Measurements from ENCODE around the gene CEP104.

DNA sequence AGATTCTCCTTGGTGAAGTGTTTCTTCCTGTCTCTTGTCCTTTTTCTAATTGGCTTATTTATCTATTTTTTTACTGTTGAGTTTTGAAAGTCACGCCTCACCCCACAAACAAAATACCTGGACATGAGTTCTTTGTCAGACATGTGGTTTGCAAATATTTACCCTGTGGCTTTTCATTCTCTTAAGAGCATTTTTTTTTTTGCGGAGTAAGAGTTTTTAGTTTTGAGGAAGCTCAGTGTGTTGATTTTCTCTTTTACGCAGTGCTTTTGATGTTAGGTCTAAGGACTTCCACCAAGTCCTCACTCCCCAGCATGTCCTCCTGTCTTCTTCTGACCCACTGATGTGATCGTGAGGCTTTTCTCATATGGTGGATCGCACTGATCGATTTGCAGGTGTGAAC lies 7.9 kb upstream of the CEP104 start:
- TF ChIP-seq GABPA (IDR thresholded peaks at IDR 0.05; ENCODE audit: low read depth) (no peak), JUND (IDR thresholded peaks at IDR 0.05; ENCODE audit: low read depth, low read length) (no peak), SREBF2 (IDR thresholded peaks at IDR 0.05; ENCODE audit: low read length) (no peak), CREM (IDR thresholded peaks at IDR 0.05; ENCODE audit: low read depth) (no peak), EZH2 (IDR thresholded peaks at IDR 0.05; ENCODE audit: borderline replicate concordance, control insufficient read depth, low read depth, low read length) (no peak), POU2F2 (IDR thresholded peaks at IDR 0.05; ENCODE audit: borderline replicate concordance, low read depth, low read length) (no peak), POLR2A (IDR thresholded peaks at IDR 0.05; ENCODE audit: low read depth, low read length) (no peak), TAF1 (IDR thresholded peaks at IDR 0.05; ENCODE audit: borderline replicate concordance, low read depth, low read length) (no peak)
- TF ChIP-seq, protein P1, sequence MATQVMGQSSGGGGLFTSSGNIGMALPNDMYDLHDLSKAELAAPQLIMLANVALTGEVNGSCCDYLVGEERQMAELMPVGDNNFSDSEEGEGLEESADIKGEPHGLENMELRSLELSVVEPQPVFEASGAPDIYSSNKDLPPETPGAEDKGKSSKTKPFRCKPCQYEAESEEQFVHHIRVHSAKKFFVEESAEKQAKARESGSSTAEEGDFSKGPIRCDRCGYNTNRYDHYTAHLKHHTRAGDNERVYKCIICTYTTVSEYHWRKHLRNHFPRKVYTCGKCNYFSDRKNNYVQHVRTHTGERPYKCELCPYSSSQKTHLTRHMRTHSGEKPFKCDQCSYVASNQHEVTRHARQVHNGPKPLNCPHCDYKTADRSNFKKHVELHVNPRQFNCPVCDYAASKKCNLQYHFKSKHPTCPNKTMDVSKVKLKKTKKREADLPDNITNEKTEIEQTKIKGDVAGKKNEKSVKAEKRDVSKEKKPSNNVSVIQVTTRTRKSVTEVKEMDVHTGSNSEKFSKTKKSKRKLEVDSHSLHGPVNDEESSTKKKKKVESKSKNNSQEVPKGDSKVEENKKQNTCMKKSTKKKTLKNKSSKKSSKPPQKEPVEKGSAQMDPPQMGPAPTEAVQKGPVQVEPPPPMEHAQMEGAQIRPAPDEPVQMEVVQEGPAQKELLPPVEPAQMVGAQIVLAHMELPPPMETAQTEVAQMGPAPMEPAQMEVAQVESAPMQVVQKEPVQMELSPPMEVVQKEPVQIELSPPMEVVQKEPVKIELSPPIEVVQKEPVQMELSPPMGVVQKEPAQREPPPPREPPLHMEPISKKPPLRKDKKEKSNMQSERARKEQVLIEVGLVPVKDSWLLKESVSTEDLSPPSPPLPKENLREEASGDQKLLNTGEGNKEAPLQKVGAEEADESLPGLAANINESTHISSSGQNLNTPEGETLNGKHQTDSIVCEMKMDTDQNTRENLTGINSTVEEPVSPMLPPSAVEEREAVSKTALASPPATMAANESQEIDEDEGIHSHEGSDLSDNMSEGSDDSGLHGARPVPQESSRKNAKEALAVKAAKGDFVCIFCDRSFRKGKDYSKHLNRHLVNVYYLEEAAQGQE (IDR thresholded peaks at IDR 0.05; ENCODE audit: low read depth, low read length): no peak
- TF ChIP-seq, protein P2, sequence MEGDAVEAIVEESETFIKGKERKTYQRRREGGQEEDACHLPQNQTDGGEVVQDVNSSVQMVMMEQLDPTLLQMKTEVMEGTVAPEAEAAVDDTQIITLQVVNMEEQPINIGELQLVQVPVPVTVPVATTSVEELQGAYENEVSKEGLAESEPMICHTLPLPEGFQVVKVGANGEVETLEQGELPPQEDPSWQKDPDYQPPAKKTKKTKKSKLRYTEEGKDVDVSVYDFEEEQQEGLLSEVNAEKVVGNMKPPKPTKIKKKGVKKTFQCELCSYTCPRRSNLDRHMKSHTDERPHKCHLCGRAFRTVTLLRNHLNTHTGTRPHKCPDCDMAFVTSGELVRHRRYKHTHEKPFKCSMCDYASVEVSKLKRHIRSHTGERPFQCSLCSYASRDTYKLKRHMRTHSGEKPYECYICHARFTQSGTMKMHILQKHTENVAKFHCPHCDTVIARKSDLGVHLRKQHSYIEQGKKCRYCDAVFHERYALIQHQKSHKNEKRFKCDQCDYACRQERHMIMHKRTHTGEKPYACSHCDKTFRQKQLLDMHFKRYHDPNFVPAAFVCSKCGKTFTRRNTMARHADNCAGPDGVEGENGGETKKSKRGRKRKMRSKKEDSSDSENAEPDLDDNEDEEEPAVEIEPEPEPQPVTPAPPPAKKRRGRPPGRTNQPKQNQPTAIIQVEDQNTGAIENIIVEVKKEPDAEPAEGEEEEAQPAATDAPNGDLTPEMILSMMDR (IDR thresholded peaks at IDR 0.05 in 2 of 3, conservative IDR thresholded peaks at IDR 0.05 in 1 of 3; ENCODE audit: control insufficient read depth in 2 of 3, extremely low read depth in 1 of 3, insufficient read depth in 1 of 3, low read depth in 3 of 3, low read length in 3 of 3): no peak
- TF ChIP-seq, protein P3, sequence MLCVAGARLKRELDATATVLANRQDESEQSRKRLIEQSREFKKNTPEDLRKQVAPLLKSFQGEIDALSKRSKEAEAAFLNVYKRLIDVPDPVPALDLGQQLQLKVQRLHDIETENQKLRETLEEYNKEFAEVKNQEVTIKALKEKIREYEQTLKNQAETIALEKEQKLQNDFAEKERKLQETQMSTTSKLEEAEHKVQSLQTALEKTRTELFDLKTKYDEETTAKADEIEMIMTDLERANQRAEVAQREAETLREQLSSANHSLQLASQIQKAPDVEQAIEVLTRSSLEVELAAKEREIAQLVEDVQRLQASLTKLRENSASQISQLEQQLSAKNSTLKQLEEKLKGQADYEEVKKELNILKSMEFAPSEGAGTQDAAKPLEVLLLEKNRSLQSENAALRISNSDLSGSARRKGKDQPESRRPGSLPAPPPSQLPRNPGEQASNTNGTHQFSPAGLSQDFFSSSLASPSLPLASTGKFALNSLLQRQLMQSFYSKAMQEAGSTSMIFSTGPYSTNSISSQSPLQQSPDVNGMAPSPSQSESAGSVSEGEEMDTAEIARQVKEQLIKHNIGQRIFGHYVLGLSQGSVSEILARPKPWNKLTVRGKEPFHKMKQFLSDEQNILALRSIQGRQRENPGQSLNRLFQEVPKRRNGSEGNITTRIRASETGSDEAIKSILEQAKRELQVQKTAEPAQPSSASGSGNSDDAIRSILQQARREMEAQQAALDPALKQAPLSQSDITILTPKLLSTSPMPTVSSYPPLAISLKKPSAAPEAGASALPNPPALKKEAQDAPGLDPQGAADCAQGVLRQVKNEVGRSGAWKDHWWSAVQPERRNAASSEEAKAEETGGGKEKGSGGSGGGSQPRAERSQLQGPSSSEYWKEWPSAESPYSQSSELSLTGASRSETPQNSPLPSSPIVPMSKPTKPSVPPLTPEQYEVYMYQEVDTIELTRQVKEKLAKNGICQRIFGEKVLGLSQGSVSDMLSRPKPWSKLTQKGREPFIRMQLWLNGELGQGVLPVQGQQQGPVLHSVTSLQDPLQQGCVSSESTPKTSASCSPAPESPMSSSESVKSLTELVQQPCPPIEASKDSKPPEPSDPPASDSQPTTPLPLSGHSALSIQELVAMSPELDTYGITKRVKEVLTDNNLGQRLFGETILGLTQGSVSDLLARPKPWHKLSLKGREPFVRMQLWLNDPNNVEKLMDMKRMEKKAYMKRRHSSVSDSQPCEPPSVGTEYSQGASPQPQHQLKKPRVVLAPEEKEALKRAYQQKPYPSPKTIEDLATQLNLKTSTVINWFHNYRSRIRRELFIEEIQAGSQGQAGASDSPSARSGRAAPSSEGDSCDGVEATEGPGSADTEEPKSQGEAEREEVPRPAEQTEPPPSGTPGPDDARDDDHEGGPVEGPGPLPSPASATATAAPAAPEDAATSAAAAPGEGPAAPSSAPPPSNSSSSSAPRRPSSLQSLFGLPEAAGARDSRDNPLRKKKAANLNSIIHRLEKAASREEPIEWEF (IDR thresholded peaks at IDR 0.05; ENCODE audit: insufficient replicate concordance, low read depth, low read length): no peak
- TF ChIP-seq, protein P4, sequence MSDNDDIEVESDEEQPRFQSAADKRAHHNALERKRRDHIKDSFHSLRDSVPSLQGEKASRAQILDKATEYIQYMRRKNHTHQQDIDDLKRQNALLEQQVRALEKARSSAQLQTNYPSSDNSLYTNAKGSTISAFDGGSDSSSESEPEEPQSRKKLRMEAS (IDR thresholded peaks at IDR 0.05; ENCODE audit: low read depth, low read length): no peak
